Neural cell (in vitro differentiated cells): ENCODE results near the gene PSMD11. TPM values are rescaled to one million over a fixed set of nuclear protein-coding genes. Genes with fewer than 3 reads are reported as not detected.
"Not testable (repeated sequence)": the region's sequence is repeated elsewhere in the genome, so short reads cannot be mapped to it uniquely, and the experiment has no call there.

Experiments used
- H2AFZ ChIP-seq: fragments of 200-600, 300-800 bp; sonication (generic), shearing (Covaris generic); 2 replicates; pipeline ENCODE4 v1.6.0; 2014; ENCODE audit warnings: low read depth, mild to moderate bottlenecking, antibody characterized with exemption, low read length, moderate library complexity
- H3F3A ChIP-seq: fragments of 200-600 bp; shearing (Covaris generic); 2 replicates; pipeline ENCODE4 v1.6.1; 2016; ENCODE audit warnings: mild to moderate bottlenecking, moderate library complexity, mixed read lengths, antibody characterized with exemption, low read length; ENCODE audit not compliant: insufficient read depth, poor library complexity, severe bottlenecking
- H3K27ac ChIP-seq: fragments of 200-600, 300-800 bp; sonication (generic), shearing (Covaris generic); 2 replicates; pipeline ENCODE4 v1.5.1; 2014; ENCODE audit warnings: mild to moderate bottlenecking, low read length, moderate library complexity
- H3K27me3 ChIP-seq: fragments of 300-800, 200-600 bp; sonication (generic), shearing (Covaris generic); 2 replicates; pipeline ENCODE4 v1.6.0; 2014; ENCODE audit warnings: mild to moderate bottlenecking, low read depth, low read length, moderate library complexity; ENCODE audit not compliant: insufficient read depth
- H3K36me3 ChIP-seq: fragments of 300-800, 200-600 bp; sonication (generic), shearing (Covaris generic); 2 replicates; pipeline ENCODE4 v1.5.1; 2014; ENCODE audit warnings: mild to moderate bottlenecking, antibody characterized with exemption, low read length, moderate library complexity; ENCODE audit not compliant: insufficient read depth
- H3K4me2 ChIP-seq: fragments of 300-800, 200-600 bp; sonication (generic), shearing (Covaris generic); 2 replicates; pipeline ENCODE4 v1.6.0; 2014; ENCODE audit warnings: mild to moderate bottlenecking, low read length
- H3K4me3 ChIP-seq: fragments of 300-800, 200-600 bp; sonication (generic), shearing (Covaris generic); 2 replicates; pipeline ENCODE4 v1.5.1; 2014; ENCODE audit warnings: mild to moderate bottlenecking, low read length, moderate library complexity
- H3K79me2 ChIP-seq: fragments of 200-600 bp; shearing (Covaris generic); replicated peaks from 2 replicates; pipeline ENCODE4 v1.6.0; 2014; ENCODE audit warnings: mild to moderate bottlenecking, low read length, moderate library complexity; ENCODE audit not compliant: insufficient read depth
- H3K9ac ChIP-seq: fragments of 300-800, 200-600 bp; sonication (generic), shearing (Covaris generic); 2 replicates; pipeline ENCODE4 v1.6.1; 2016; ENCODE audit warnings: mild to moderate bottlenecking, low read length, mixed read lengths
- H3K9me2 ChIP-seq: fragments of 200-600 bp; shearing (Covaris generic); 2 replicates; pipeline ENCODE4 v1.6.1; 2016; ENCODE audit warnings: mild to moderate bottlenecking, low read length, mixed read lengths; ENCODE audit not compliant: insufficient read depth
- H3K9me3 ChIP-seq: fragments of 200-600, 300-800 bp; sonication (generic), shearing (Covaris generic); 2 replicates; pipeline ENCODE4 v1.6.1; 2016; ENCODE audit warnings: mild to moderate bottlenecking, mixed run types, low read length, moderate library complexity, mixed read lengths
- H4K20me1 ChIP-seq: fragments of 200-600 bp; shearing (Covaris generic); 2 replicates; pipeline ENCODE4 v1.6.1; 2016; ENCODE audit warnings: mild to moderate bottlenecking, mixed run types; ENCODE audit not compliant: insufficient read depth
- CTCF ChIP-seq: fragments of 450-650 bp; IDR thresholded peaks from 2 replicates; pipeline ENCODE4 v1.5.1; 2014; ENCODE audit warnings: antibody characterized with exemption, mild to moderate bottlenecking, moderate library complexity; ENCODE audit not compliant: poor library complexity, severe bottlenecking
- EP300 ChIP-seq: fragments of 450-650 bp; conservative IDR thresholded peaks from 2 replicates; pipeline ENCODE4 v1.6.1; 2014; ENCODE audit warnings: antibody characterized with exemption, mild to moderate bottlenecking, moderate library complexity; ENCODE audit not compliant: poor library complexity, severe bottlenecking
- EZH2 ChIP-seq: fragments of 200-600, 300-800 bp; shearing (Covaris generic), sonication (generic); IDR thresholded peaks from 2 replicates; pipeline ENCODE4 v1.6.1; 2014; ENCODE audit warnings: antibody characterized with exemption, low read length, borderline replicate concordance, mild to moderate bottlenecking; ENCODE audit not compliant: insufficient read depth, poor library complexity, severe bottlenecking
- MXI1 ChIP-seq: fragments of 450-650 bp; conservative IDR thresholded peaks from 2 replicates; pipeline ENCODE4 v1.6.1; 2014; ENCODE audit warnings: antibody characterized with exemption, mild to moderate bottlenecking; ENCODE audit not compliant: poor library complexity, severe bottlenecking
- POLR2AphosphoS5 ChIP-seq: IDR thresholded peaks from 2 replicates; pipeline ENCODE4 v1.6.1; 2012
- RAD21 ChIP-seq: fragments of 450-650 bp; conservative IDR thresholded peaks from 2 replicates; pipeline ENCODE4 v1.6.1; 2014; ENCODE audit warnings: antibody characterized with exemption, mild to moderate bottlenecking, moderate library complexity
- REST ChIP-seq: IDR thresholded peaks from 2 replicates; pipeline ENCODE4 v1.6.1; 2012; ENCODE audit warnings: borderline replicate concordance
- SMC3 ChIP-seq: fragments of 450-650 bp; conservative IDR thresholded peaks from 2 replicates; pipeline ENCODE4 v1.6.1; 2014; ENCODE audit warnings: antibody characterized with exemption, mild to moderate bottlenecking, moderate library complexity; ENCODE audit not compliant: poor library complexity
- TAF1 ChIP-seq: IDR thresholded peaks from 2 replicates; pipeline ENCODE4 v1.6.1; 2012; ENCODE audit warnings: low read depth
- polyA plus RNA-seq: library from polyadenylated mRNA; depleted of rRNA; stranded (reverse); fragments of >200 nt; gene quantifications from 2 replicates; pipeline ENCODE4 v1.2.3, GENCODE V29; 2014

PSMD11 gene
- polyA plus RNA-seq, 1 donor from 2014 or later = 43.9 TPM

- no peaks in the 10 kb centered on the region for H3K9me3 ChIP-seq
- H3K4me2 ChIP-seq = no peak overlapping the region
- H3K9me2 ChIP-seq = no peaks in the 10 kb centered on the region
- no peak overlapping the region for H2AFZ ChIP-seq
- no peak overlapping the region for H3K27ac ChIP-seq
- no peaks in the 10 kb centered on the region for H4K20me1 ChIP-seq
- H3K36me3 ChIP-seq = no peaks in the 10 kb centered on the region
- H3K79me2 ChIP-seq = peaks cover 1% of the 10 kb centered on the region
- H3F3A ChIP-seq = peaks cover 5% of the 10 kb centered on the region
- H3K9ac ChIP-seq = no peak overlapping the region
- TF ChIP-seq CTCF = no peak
- no peak for TF ChIP-seq EP300
- no peak for TF ChIP-seq REST
- TF ChIP-seq SMC3 = no peak
- TF ChIP-seq RAD21 = no peak
- no peak for TF ChIP-seq TAF1
- no peak for TF ChIP-seq EZH2
- TF ChIP-seq MXI1 = no peak
- no peak for TF ChIP-seq POLR2AphosphoS5
- no peak overlapping the region for H3K4me3 ChIP-seq
- H3K27me3 ChIP-seq = no peaks in the 10 kb centered on the region
These were observed 78.8 kb downstream of the PSMD11 start for GRCh38 chr17:32523017-32523680.

DNA sequence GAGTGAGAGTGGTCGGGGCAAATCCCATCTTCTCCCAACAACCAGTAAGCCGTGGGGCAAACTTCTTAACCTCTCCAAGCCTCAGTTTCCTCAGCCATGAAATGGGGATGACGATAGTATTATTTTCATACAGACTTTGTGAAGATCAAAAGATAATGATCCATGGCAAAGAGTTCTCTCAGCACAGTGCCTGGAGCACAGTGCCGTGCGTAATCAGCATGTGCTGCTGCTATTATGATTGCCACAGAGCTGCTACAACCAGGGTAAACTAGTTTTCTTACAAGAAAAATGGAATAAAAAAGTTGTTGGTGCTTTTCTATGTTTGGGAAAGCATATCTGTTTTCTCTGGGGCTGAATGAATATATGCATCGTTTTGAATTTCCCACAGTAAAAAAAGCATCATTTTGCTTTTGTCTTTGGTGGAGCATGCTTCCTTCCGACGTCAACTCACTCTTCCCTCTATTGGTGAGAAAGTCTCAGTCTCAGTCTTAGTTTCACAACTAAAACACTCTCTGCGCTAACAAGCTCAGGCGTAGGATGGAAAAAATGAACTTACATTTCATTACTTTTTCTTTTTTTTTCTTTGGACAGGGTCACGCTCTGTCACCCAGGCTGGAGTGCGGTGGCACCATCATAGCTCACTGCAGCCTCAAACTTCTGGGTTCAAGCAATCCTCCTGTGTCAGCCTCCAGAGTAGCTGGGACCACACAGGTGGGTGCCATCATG lies 79.7 kb downstream of the PSMD11 start:
- Histone ChIP-seq H3K4me2 (no peak overlapping the region), H4K20me1 (no peaks in the 10 kb centered on the region), H3K27ac (no peak overlapping the region), H3F3A (peaks cover 4% of the 10 kb centered on the region), H3K79me2 (no peaks in the 10 kb centered on the region), H3K9me3 (no peaks in the 10 kb centered on the region), H3K9ac (no peak overlapping the region), H3K4me3 (no peak overlapping the region), H2AFZ (no peak overlapping the region), H3K36me3 (no peaks in the 10 kb centered on the region), H3K9me2 (no peaks in the 10 kb centered on the region), H3K27me3 (no peaks in the 10 kb centered on the region)
- TF ChIP-seq RAD21 (no peak), MXI1 (no peak), TAF1 (no peak), EP300 (no peak), EZH2 (no peak), CTCF (no peak), REST (no peak), SMC3 (no peak), POLR2AphosphoS5 (no peak)

GRCh38 chr17:32524553-32524880 lies 80.2 kb downstream of the PSMD11 start:
- not testable (repeated sequence) for H4K20me1 ChIP-seq, H3K4me3 ChIP-seq, H3K79me2 ChIP-seq, H3K9ac ChIP-seq, H3K9me2 ChIP-seq, H3F3A ChIP-seq, H3K4me2 ChIP-seq, H3K36me3 ChIP-seq, H3K9me3 ChIP-seq, H3K27me3 ChIP-seq, H2AFZ ChIP-seq, H3K27ac ChIP-seq
